ENCODE measurements around the gene SNX15. TPM values are rescaled to one million over a fixed set of nuclear protein-coding genes. Genes with fewer than 3 reads are reported as not detected.

The SNX15 gene
- total RNA-seq, 1 donor from 2014 or later: 24.9 TPM

DNA sequence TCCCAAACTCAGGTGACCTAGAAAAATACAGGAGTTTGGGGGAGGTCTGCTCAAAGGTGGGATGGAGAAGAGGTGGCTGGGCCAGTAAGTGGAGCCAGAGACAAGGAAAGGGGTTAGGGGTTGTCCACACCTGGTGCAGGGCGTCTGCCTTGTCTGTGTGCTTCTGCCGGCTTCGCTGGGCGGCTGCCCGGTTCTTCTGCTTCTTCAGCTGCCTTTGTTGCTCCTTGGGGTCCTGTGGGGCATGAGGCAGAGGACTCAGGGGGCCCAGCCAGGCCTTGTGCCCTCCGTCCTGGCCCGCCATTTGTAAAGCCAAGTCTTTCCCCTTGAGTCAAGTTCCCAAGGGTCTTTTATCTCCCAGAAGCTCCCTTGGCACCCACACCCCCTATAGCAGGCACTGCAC is 32.9 kb upstream of the SNX15 start:
- no peaks in the 10 kb centered on the region for H3K36me3 Mint-ChIP-seq (ENCODE audit: low read depth)
- TF ChIP-seq, protein P1, sequence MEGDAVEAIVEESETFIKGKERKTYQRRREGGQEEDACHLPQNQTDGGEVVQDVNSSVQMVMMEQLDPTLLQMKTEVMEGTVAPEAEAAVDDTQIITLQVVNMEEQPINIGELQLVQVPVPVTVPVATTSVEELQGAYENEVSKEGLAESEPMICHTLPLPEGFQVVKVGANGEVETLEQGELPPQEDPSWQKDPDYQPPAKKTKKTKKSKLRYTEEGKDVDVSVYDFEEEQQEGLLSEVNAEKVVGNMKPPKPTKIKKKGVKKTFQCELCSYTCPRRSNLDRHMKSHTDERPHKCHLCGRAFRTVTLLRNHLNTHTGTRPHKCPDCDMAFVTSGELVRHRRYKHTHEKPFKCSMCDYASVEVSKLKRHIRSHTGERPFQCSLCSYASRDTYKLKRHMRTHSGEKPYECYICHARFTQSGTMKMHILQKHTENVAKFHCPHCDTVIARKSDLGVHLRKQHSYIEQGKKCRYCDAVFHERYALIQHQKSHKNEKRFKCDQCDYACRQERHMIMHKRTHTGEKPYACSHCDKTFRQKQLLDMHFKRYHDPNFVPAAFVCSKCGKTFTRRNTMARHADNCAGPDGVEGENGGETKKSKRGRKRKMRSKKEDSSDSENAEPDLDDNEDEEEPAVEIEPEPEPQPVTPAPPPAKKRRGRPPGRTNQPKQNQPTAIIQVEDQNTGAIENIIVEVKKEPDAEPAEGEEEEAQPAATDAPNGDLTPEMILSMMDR (IDR thresholded peaks at IDR 0.05): no peak
- no peak for DNase-seq (ENCODE audit: low spot score)
- H3K27me3 Mint-ChIP-seq (ENCODE audit: low read depth): no peaks in the 10 kb centered on the region
- no peak overlapping the region for H3K27ac Mint-ChIP-seq (ENCODE audit: unreplicated experiment)
- H3K4me1 Mint-ChIP-seq (ENCODE audit: low read depth): peaks cover 11% of the 10 kb centered on the region
- no peaks in the 10 kb centered on the region for H3K9me3 Mint-ChIP-seq (ENCODE audit: low read depth)
- H3K4me3 Mint-ChIP-seq (ENCODE audit: unreplicated experiment): no peak overlapping the region

DNA sequence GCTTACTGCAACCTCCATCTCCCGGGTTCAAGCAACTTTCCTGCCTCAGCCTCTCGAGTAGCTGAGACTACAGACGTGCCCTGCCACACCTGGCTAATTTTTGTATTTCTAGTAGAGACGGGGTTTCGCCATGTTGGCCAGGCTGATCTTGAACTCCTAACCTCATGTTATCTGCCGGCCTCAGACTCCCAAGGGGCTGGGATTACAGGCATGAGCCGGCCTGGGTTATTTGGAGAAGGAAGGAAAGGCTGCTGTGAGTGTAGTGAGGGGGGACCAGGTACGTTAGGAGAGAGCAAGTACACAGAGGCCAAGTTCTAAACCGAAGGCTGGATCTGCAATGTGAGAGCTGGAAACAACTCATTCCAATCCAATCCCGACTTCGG is 30.9 kb upstream of the SNX15 start:
- no peak overlapping the region for H3K27ac Mint-ChIP-seq (ENCODE audit: unreplicated experiment)
- H3K9me3 Mint-ChIP-seq (ENCODE audit: low read depth): no peaks in the 10 kb centered on the region
- no peaks in the 10 kb centered on the region for H3K27me3 Mint-ChIP-seq (ENCODE audit: low read depth)
- DNase-seq (ENCODE audit: low spot score): no peak
- peaks cover 5% of the 10 kb centered on the region for H3K4me1 Mint-ChIP-seq (ENCODE audit: low read depth)
- H3K36me3 Mint-ChIP-seq (ENCODE audit: low read depth): no peaks in the 10 kb centered on the region
- TF ChIP-seq, protein P1 (IDR thresholded peaks at IDR 0.05): no peak
- no peak overlapping the region for H3K4me3 Mint-ChIP-seq (ENCODE audit: unreplicated experiment)

- H3K4me1 Mint-ChIP-seq (ENCODE audit: low read depth): peaks cover 5% of the 10 kb centered on the region
- no peaks in the 10 kb centered on the region for H3K36me3 Mint-ChIP-seq (ENCODE audit: low read depth)
- DNase-seq (ENCODE audit: low spot score): no peak
- H3K27me3 Mint-ChIP-seq (ENCODE audit: low read depth): no peaks in the 10 kb centered on the region
- H3K4me3 Mint-ChIP-seq (ENCODE audit: unreplicated experiment): no peak within 1 kb of the TSS
- no peaks in the 10 kb centered on the region for H3K9me3 Mint-ChIP-seq (ENCODE audit: low read depth)
- TF ChIP-seq, protein P1 (IDR thresholded peaks at IDR 0.05): peak; percentile 49
- no peak within 1 kb of the TSS for H3K27ac Mint-ChIP-seq (ENCODE audit: unreplicated experiment)
Measured at GRCh38 chr11:64996710-64997380, 30.4 kb upstream of the SNX15 start, which contains the start of gene BATF2. BATF2 (minus strand) TSS chr11:64996971; CDS start chr11:64996914, 57 bp downstream.

DNA sequence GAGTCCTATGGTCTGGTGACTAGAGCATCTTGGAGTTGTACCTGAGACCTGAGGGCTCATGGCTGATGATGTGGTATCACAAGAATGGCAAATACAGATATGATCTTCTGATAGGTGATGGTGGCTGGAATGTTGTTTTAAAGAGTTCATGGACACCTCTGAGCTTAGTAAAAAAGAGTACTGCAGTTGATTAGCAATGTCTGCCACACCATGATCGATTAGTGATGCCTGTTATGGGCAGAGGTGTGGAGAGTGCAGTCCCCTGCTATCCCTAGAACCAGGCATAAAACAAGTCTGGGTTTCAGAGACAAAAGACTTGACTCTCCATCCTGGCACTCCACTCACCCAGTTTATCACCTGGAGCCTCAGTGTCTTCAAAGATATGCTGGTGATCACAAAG is 29.1 kb upstream of the SNX15 start:
- TF ChIP-seq, protein P1 (IDR thresholded peaks at IDR 0.05): no peak
- Mint-ChIP-seq H3K27me3 (ENCODE audit: low read depth) (no peaks in the 10 kb centered on the region), H3K4me3 (ENCODE audit: unreplicated experiment) (no peak overlapping the region), H3K9me3 (ENCODE audit: low read depth) (no peaks in the 10 kb centered on the region), H3K27ac (ENCODE audit: unreplicated experiment) (no peak overlapping the region), H3K4me1 (ENCODE audit: low read depth) (peaks cover 5% of the 10 kb centered on the region), H3K36me3 (ENCODE audit: low read depth) (no peaks in the 10 kb centered on the region)
- no peak for DNase-seq (ENCODE audit: low spot score)

DNA sequence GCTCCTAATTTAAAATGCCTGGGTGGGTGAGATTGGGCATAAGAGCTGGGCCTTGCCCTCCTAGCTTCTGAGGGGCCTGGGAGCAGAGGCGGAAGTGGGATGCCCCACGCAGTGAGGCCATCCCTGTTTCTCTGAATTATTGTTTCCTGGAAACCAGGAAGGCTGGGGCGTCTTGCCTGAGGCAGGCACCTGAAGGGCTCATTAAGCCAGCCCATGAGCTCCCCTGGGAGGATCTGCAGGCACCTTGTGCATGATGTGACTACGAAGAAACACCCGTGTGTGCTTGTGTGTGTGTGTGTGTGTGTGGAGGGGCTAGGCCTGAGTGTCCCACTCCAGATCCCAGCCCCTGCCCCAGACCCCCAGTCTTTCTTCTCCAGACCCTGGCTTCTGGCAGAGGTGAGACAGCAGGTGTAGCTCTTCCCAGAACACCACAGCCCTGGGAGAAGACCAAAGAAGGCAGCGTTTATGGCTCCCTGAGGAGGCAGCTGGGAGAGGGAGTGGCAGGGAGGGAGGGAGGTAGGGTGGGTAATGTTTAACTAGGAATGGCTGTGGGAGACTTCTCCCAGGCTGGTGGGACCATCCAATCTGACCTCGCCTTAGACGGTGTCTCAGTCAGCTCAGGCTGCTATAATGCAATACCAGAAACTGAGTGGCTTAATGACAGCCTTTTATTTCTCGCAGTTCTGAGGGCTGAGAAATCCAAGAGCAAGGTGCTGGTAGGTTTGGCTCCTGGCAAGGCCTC is 28.4 kb upstream of the SNX15 start:
- H3K4me1 Mint-ChIP-seq (ENCODE audit: low read depth): peaks cover 5% of the 10 kb centered on the region
- no peak overlapping the region for H3K27ac Mint-ChIP-seq (ENCODE audit: unreplicated experiment)
- TF ChIP-seq, protein P1 (IDR thresholded peaks at IDR 0.05): no peak
- no peak for DNase-seq (ENCODE audit: low spot score)
- H3K4me3 Mint-ChIP-seq (ENCODE audit: unreplicated experiment): no peak overlapping the region
- no peaks in the 10 kb centered on the region for H3K36me3 Mint-ChIP-seq (ENCODE audit: low read depth)
- H3K27me3 Mint-ChIP-seq (ENCODE audit: low read depth): no peaks in the 10 kb centered on the region
- no peaks in the 10 kb centered on the region for H3K9me3 Mint-ChIP-seq (ENCODE audit: low read depth)
